H9 (cell line): ENCODE measurements around the gene AOC1. TPM values are rescaled to one million over a fixed set of nuclear protein-coding genes. Genes with fewer than 3 reads are reported as not detected.

Experiments used
- DNase-seq: peaks from one replicate; pipeline ENCODE4 v3.0.0-alpha.2; 2017
- H2AFZ ChIP-seq: one replicate; pipeline ENCODE4 v1.6.1; 2013; ENCODE audit warnings: mild to moderate bottlenecking, low read length, control low read depth, moderate library complexity
- H2AK5ac ChIP-seq: 2 replicates; pipeline ENCODE4 v1.6.1; 2013; ENCODE audit warnings: low read length, control low read depth, mixed read lengths; ENCODE audit not compliant: insufficient read length
- H2BK120ac ChIP-seq: one replicate; pipeline ENCODE4 v1.6.1; 2013; ENCODE audit warnings: low read depth, mild to moderate bottlenecking, low read length, control low read depth, inconsistent platforms; ENCODE audit not compliant: poor library complexity, severe bottlenecking
- H2BK12ac ChIP-seq: 2 replicates; pipeline ENCODE4 v1.6.1; 2013; ENCODE audit warnings: low read length, control low read depth, mixed read lengths, low read depth; ENCODE audit not compliant: insufficient read length
- H2BK15ac ChIP-seq: 2 replicates; pipeline ENCODE4 v1.6.1; 2013; ENCODE audit warnings: low read depth, low read length, control low read depth
- H2BK20ac ChIP-seq: one replicate; pipeline ENCODE4 v1.6.1; 2013; ENCODE audit warnings: low read depth, mild to moderate bottlenecking, low read length, control low read depth, inconsistent platforms; ENCODE audit not compliant: poor library complexity, severe bottlenecking
- H2BK5ac ChIP-seq: 2 replicates; pipeline ENCODE4 v1.6.1; 2013; ENCODE audit warnings: low read length, control low read depth, mixed read lengths; ENCODE audit not compliant: insufficient read length
- H3K14ac ChIP-seq: 2 replicates; pipeline ENCODE4 v1.6.1; 2013; ENCODE audit warnings: low read length, control low read depth; ENCODE audit not compliant: insufficient read depth
- H3K18ac ChIP-seq: 2 replicates; pipeline ENCODE4 v1.6.1; 2013; ENCODE audit warnings: low read depth, mild to moderate bottlenecking, mixed read lengths, low read length, control low read depth; ENCODE audit not compliant: insufficient read length
- H3K23ac ChIP-seq: 2 replicates; pipeline ENCODE4 v1.6.1; 2013; ENCODE audit warnings: low read length, control low read depth, mixed read lengths, low read depth; ENCODE audit not compliant: insufficient read length
- H3K23me2 ChIP-seq: 2 replicates; pipeline ENCODE4 v1.6.1; 2013; ENCODE audit warnings: low read depth, mild to moderate bottlenecking, mixed read lengths, low read length, control low read depth; ENCODE audit not compliant: insufficient read length, poor library complexity, severe bottlenecking
- H3K27ac ChIP-seq: 2 replicates; pipeline ENCODE4 v1.5.1; 2013; ENCODE audit warnings: low read length, control low read depth, mixed read lengths, low read depth; ENCODE audit not compliant: insufficient read length
- H3K27me3 ChIP-seq: 2 replicates; pipeline ENCODE4 v1.6.1; 2013; ENCODE audit warnings: low read length, control low read depth, inconsistent platforms; ENCODE audit not compliant: insufficient read depth
- H3K4ac ChIP-seq: 2 replicates; pipeline ENCODE4 v1.6.1; 2013; ENCODE audit warnings: low read depth, mild to moderate bottlenecking, control low read depth, inconsistent platforms, low read length, moderate library complexity
- H3K4me1 ChIP-seq: 2 replicates; pipeline ENCODE4 v1.6.1; 2013; ENCODE audit warnings: low read length, control low read depth, inconsistent platforms; ENCODE audit not compliant: insufficient read depth
- H3K4me2 ChIP-seq: 2 replicates; pipeline ENCODE4 v1.6.1; 2013; ENCODE audit warnings: low read length, control low read depth, mixed read lengths; ENCODE audit not compliant: insufficient read length, insufficient read depth
- H3K56ac ChIP-seq: 2 replicates; pipeline ENCODE4 v1.6.1; 2013; ENCODE audit warnings: low read depth, mild to moderate bottlenecking, mixed read lengths, low read length, control low read depth; ENCODE audit not compliant: insufficient read length
- H3K79me1 ChIP-seq: 2 replicates; pipeline ENCODE4 v1.6.1; 2013; ENCODE audit warnings: low read depth, mild to moderate bottlenecking, moderate library complexity, low read length, control low read depth, inconsistent platforms; ENCODE audit not compliant: insufficient read depth, poor library complexity, severe bottlenecking
- H3K79me2 ChIP-seq: 2 replicates; pipeline ENCODE4 v1.6.1; 2013; ENCODE audit warnings: low read length, control low read depth, inconsistent platforms; ENCODE audit not compliant: insufficient read depth
- H3K9ac ChIP-seq: 2 replicates; pipeline ENCODE4 v1.6.1; 2013; ENCODE audit warnings: low read length, control low read depth, mixed read lengths; ENCODE audit not compliant: insufficient read length; ENCODE audit errors: extremely low read depth
- H3K9me3 ChIP-seq: one replicate; pipeline ENCODE4 v1.6.1; 2013; ENCODE audit warnings: low read depth, low read length, inconsistent platforms; ENCODE audit not compliant: control insufficient read depth
- H3T11ph ChIP-seq: one replicate; pipeline ENCODE4 v1.6.1; 2013; ENCODE audit warnings: mild to moderate bottlenecking, low read length, control low read depth, inconsistent platforms
- H4K20me1 ChIP-seq: one replicate; pipeline ENCODE4 v1.6.1; 2013; ENCODE audit not compliant: control insufficient read depth, insufficient read length, insufficient read depth
- H4K5ac ChIP-seq: 2 replicates; pipeline ENCODE4 v1.6.1; 2013; ENCODE audit warnings: low read depth, mild to moderate bottlenecking, mixed read lengths, low read length, control low read depth; ENCODE audit not compliant: insufficient read length
- H4K8ac ChIP-seq: replicated peaks from 2 replicates; pipeline ENCODE4 v1.6.1; 2013; ENCODE audit warnings: low read length, control low read depth, mixed read lengths, low read depth; ENCODE audit not compliant: insufficient read length
- H4K91ac ChIP-seq: 2 replicates; pipeline ENCODE4 v1.6.1; 2013; ENCODE audit warnings: low read depth, mild to moderate bottlenecking, moderate library complexity, mixed read lengths, low read length, control low read depth; ENCODE audit not compliant: insufficient read length
- H3K27ac Mint-ChIP-seq, 3 experiments: 2 replicates in 2 of 3; 3 replicates in 1 of 3; pipeline ENCODE4 v1.8.0; 2020 to 2021; ENCODE audit warnings: mixed read lengths in 3 of 3, mild to moderate bottlenecking in 1 of 3, moderate library complexity in 1 of 3
- H3K27me3 Mint-ChIP-seq: 2 replicates; pipeline ENCODE4 v1.8.0; 2021; ENCODE audit warnings: low read depth, mild to moderate bottlenecking, moderate library complexity, mixed read lengths
- H3K36me3 Mint-ChIP-seq, 3 experiments: 2 replicates in 2 of 3; 3 replicates in 1 of 3; pipeline ENCODE4 v1.8.0; 2020 to 2021; ENCODE audit warnings: low read depth in 3 of 3, mixed read lengths in 3 of 3; ENCODE audit not compliant: insufficient read depth in 1 of 3
- H3K4me1 Mint-ChIP-seq, 2 experiments: 2 replicates each; pipeline ENCODE4 v1.8.0; 2020; ENCODE audit warnings: mixed read lengths in 2 of 2
- H3K4me3 Mint-ChIP-seq, 2 experiments: 2 replicates in 1 of 2; 3 replicates in 1 of 2; pipeline ENCODE4 v1.8.0; 2020 to 2021; ENCODE audit warnings: mild to moderate bottlenecking in 2 of 2, mixed read lengths in 2 of 2, moderate library complexity in 1 of 2
- H3K9me3 Mint-ChIP-seq, 2 experiments: 2 replicates in 1 of 2; 3 replicates in 1 of 2; pipeline ENCODE4 v1.8.0; 2020; ENCODE audit warnings: mild to moderate bottlenecking in 2 of 2, mixed read lengths in 2 of 2, moderate library complexity in 1 of 2
- CTCF ChIP-seq: fragments of 200-600 bp; sonication (generic); conservative IDR thresholded peaks from 3 replicates; pipeline ENCODE4 v1.8.0; 2021; ENCODE audit warnings: antibody characterized with exemption, mild to moderate bottlenecking
- WGBS: extraction: QIAGEN DNeasy Blood & Tissue Kit; methylation state at CpG from one replicate; pipeline ENCODE4 v1.1.7; 2013; ENCODE audit warnings: missing lambda C conversion rate, low lambda C conversion rate, mixed read lengths; ENCODE audit not compliant: insufficient read length; ENCODE audit errors: extremely low coverage; 5-methylcytosine and 5-hydroxymethylcytosine counted together
- total RNA-seq: library from RNA; stranded (reverse); gene quantifications from 2 replicates; pipeline ENCODE4 v1.2.1, GENCODE V29; 2021

Gene AOC1
- total RNA-seq, 1 experiment from 2014 or later: 0.28 TPM

DNA sequence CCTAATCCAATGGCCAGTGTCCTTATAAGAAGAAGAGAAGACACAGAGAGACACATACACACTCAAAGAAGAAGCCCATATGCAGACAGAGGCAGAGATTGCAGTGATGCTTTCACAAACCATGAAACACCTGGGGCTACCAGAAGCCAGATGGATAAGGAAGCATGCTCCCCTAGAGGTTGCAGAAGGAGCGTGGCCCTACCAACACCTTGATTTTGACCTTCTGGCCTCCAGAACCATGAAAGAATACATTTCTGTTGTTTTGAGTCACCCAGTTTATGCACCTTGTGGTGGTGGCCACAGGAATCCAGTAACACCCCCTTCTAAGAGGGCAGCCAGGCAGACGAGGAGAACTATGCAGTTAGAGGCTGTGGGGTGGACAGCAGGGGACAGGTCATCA is 43.5 kb downstream of the AOC1 start:
- H3K9me3 ChIP-seq: no peaks in the 10 kb centered on the region
- no peak overlapping the region for H3K9ac ChIP-seq
- no peak overlapping the region for H2BK15ac ChIP-seq
- H4K8ac ChIP-seq: no peak overlapping the region
- no peak overlapping the region for H2BK12ac ChIP-seq
- no peak for TF ChIP-seq CTCF
- no peaks in the 10 kb centered on the region for H3K36me3 Mint-ChIP-seq
- H3K27ac ChIP-seq: no peak overlapping the region
- H3K27ac Mint-ChIP-seq: no peak overlapping the region
- no peaks in the 10 kb centered on the region; the same call in 1 of the 2 replicates for H3K27me3 ChIP-seq
- H3K14ac ChIP-seq: no peak overlapping the region
- H4K20me1 ChIP-seq: no peaks in the 10 kb centered on the region
- H3K4me2 ChIP-seq: no peak overlapping the region
- no peak overlapping the region for H2BK120ac ChIP-seq
- H2BK5ac ChIP-seq: no peak overlapping the region
- H3K9me3 Mint-ChIP-seq: peaks cover 7 to 16% of the 10 kb centered on the region in 2 experiments
- no peak overlapping the region for H4K91ac ChIP-seq
- DNase-seq: no peak
- no peak overlapping the region for H4K5ac ChIP-seq
- no peak overlapping the region for H2AK5ac ChIP-seq
- H3K56ac ChIP-seq: no peak overlapping the region
- no peaks in the 10 kb centered on the region for H3K4me1 ChIP-seq
- no peak overlapping the region for H3K23ac ChIP-seq
- no peak overlapping the region for H3T11ph ChIP-seq
- H3K4ac ChIP-seq: no peak overlapping the region
- H3K23me2 ChIP-seq: no peaks in the 10 kb centered on the region
- no peak overlapping the region for H2AFZ ChIP-seq
- no CpG with 5 or more reads among the region's 2 CpGs for WGBS
- H3K4me3 Mint-ChIP-seq: no peak overlapping the region
- no peak overlapping the region for H3K18ac ChIP-seq
- peaks cover 67% of the 10 kb centered on the region for H3K27me3 Mint-ChIP-seq
- H3K79me1 ChIP-seq: no peaks in the 10 kb centered on the region
- H2BK20ac ChIP-seq: no peak overlapping the region
- H3K4me1 Mint-ChIP-seq: peaks cover 6 to 19% of the 10 kb centered on the region in 2 experiments
- no peaks in the 10 kb centered on the region for H3K79me2 ChIP-seq
